ENCODE results near the gene RER1. TPM values are rescaled to one million over a fixed set of nuclear protein-coding genes. Genes with fewer than 3 reads are reported as not detected.

The RER1 gene
- total RNA-seq, 1 experiment from 2014 or later: 133 TPM

DNA sequence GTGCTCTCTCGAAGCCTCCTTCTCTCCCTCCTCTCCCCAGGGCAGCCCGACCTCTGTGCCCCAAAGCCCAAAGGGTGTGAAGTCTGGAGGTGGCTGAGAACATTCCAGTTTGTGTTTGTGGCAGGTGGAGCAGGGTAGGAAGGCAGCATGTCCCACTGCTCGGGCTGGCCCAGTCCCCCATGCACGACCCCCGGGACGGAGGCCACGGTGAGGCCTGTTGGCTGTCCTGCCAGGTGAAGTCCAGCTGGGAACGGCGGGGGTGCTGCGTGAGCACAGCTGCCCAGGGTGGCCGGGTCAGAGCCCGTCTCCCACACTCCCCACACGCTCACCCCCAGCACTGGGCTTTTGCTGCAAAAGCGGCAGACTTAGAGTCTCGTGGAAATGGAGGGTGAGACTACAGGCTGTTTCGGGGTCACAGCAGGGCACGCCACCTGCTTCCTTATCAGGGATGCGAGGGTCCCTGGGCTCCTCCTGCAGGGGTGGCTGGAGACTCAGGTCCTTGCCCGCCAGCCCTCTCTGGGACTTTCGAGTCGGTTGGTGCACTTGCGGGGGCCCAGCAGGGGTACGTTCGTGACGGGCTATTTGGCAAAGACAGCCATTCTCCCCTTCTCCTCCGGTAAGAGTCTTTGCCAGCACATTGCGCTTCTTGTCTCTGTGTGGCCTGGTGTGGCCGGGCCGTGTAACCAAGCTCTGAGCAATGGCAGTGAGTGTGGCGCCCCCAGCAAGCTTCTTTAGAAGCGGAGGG is 40.6 kb upstream of the RER1 start:
- Histone ChIP-seq H3K4me3 (ENCODE audit: insufficient read depth, low read depth, low read length) (no peak overlapping the region), H3K36me3 (replicated peaks; ENCODE audit: control insufficient read depth, insufficient read depth, low read length) (no peaks in the 10 kb centered on the region), H3K27me3 (ENCODE audit: control insufficient read depth, insufficient read depth, low read length) (no peaks in the 10 kb centered on the region)
- DNase-seq: no peak

DNA sequence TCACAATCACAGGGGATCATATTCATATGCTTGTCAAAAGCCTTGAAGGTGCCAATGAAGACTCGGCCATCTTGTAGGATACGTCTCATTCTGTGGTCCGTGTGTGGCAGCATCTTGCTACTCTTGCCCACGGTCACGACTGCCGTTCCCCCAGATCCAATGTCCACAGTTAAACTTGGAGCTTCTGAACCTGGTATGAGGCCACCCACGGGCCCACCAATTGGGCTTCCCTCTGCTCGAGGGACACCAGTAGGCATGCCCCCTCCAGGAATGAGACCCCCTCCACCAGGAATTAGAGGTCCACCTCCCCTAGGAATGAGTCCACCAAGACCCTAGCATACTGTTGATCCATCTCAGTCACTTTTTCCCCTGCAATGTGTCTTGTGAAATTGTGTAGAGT is 39.9 kb upstream of the RER1 start:
- H3K36me3 ChIP-seq (replicated peaks; ENCODE audit: control insufficient read depth, insufficient read depth, low read length): no peaks in the 10 kb centered on the region
- DNase-seq: no peak
- no peaks in the 10 kb centered on the region for H3K27me3 ChIP-seq (ENCODE audit: control insufficient read depth, insufficient read depth, low read length)
- no peak overlapping the region for H3K4me3 ChIP-seq (ENCODE audit: insufficient read depth, low read depth, low read length)

DNA sequence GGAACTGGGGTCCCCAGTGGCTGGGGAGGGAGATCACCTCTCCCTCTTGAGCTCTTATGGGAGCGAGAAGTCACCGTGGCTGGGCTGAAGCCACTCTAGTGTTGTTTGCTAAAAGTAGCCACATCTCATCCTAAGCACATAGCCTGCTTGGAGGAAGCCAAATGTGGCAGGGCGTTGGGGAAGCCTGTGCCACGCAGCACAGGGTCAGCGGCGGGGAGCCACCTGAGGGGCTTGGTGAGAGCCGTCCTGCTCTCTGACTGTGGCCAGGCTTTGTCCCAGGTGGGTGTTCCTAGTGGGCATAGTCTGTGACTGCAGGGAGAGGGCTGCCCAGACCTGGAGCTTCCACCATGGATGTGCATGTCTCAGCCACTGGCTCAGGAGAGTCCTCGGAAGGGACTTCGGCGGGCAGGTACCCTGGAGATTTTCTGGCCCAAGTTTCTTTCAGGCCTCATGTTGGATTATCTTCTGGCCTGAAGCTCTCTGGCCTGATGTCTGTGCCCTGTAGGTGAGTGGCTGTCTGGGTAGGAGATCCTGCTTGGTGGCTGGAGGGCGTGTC is 39.2 kb upstream of the RER1 start:
- Histone ChIP-seq H3K27me3 (ENCODE audit: control insufficient read depth, insufficient read depth, low read length) (no peaks in the 10 kb centered on the region), H3K36me3 (replicated peaks; ENCODE audit: control insufficient read depth, insufficient read depth, low read length) (no peaks in the 10 kb centered on the region), H3K4me3 (ENCODE audit: insufficient read depth, low read depth, low read length) (no peak overlapping the region)
- DNase-seq: no peak

DNA sequence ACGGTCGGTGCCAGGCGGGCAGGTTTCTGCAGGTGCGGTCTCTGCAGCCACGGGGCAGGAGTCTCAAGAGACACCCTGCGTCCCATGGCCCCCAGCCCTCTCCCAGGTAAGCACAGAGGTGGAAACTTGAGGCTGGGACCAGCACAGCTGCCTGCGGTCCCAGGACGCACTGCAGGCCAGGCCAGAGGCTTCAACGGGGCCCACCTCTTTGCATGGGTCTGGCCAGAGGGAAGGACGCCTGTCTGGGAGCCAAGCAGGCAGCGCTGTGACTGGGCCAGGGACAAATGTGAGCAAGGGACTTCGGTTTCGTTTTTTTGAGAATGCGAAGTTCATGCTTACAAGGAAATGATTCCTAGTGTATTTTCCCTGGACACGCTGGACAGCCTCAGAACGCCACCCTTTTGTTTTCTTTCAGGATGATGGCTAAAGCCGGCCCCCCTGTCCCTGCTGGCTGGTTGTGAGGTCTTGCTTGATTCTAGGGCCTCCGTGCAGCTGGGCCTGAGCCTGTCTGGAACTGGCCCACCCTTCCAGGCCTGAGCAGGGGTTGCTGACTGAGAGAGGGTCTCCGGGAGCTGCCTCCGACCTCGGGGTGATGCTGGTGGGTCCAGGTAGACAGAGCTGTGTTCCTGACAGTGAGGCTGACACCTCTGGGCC is 38.6 kb upstream of the RER1 start:
- Histone ChIP-seq H3K27me3 (ENCODE audit: control insufficient read depth, insufficient read depth, low read length) (no peaks in the 10 kb centered on the region), H3K36me3 (replicated peaks; ENCODE audit: control insufficient read depth, insufficient read depth, low read length) (no peaks in the 10 kb centered on the region), H3K4me3 (ENCODE audit: insufficient read depth, low read depth, low read length) (no peak overlapping the region)
- DNase-seq: no peak

DNA sequence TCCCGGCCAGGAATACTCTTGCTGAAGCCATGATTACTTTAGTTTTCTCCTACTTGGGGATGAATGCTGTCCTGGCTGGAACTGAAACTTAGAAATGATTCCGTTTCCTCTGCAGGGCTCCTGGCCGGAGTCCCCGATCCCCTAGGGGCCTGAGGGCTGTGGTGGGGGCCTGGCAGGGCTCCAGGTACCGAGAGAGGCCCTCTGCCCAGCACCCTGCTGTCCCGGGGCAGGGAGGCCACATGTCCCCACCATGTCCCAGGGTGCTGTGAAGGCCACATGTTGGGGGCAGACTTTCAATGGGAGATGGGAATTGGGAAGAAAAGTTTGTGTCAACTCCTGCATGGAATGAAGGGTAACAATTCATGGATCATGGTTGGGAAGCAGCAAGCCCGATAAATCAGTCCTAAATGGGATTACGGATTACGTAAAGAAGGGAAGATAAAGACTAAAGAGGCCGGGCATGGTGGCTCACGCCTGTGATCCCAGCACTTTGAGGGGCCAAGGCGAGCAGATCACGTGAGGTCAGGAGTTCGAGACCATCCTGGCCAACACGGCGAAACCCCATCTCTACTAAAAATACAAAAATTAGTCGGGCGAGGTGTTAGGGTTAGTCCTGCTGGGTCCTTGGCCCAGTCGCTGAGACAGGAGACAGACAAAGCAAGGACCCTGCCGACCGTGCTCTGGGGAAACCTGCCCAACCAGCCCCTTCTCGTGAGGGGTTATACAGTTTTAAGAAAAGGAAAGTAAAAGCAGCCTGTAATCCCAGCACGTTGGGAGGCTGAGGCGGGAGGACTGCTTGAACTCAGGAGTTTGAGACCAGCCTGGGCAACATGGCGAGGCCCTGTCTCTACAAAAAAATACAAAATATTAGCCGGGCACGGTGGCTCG is 37.8 kb upstream of the RER1 start:
- no peak overlapping the region for H3K4me3 ChIP-seq (ENCODE audit: insufficient read depth, low read depth, low read length)
- DNase-seq: no peak
- no peaks in the 10 kb centered on the region for H3K27me3 ChIP-seq (ENCODE audit: control insufficient read depth, insufficient read depth, low read length)
- no peaks in the 10 kb centered on the region for H3K36me3 ChIP-seq (replicated peaks; ENCODE audit: control insufficient read depth, insufficient read depth, low read length)

DNA sequence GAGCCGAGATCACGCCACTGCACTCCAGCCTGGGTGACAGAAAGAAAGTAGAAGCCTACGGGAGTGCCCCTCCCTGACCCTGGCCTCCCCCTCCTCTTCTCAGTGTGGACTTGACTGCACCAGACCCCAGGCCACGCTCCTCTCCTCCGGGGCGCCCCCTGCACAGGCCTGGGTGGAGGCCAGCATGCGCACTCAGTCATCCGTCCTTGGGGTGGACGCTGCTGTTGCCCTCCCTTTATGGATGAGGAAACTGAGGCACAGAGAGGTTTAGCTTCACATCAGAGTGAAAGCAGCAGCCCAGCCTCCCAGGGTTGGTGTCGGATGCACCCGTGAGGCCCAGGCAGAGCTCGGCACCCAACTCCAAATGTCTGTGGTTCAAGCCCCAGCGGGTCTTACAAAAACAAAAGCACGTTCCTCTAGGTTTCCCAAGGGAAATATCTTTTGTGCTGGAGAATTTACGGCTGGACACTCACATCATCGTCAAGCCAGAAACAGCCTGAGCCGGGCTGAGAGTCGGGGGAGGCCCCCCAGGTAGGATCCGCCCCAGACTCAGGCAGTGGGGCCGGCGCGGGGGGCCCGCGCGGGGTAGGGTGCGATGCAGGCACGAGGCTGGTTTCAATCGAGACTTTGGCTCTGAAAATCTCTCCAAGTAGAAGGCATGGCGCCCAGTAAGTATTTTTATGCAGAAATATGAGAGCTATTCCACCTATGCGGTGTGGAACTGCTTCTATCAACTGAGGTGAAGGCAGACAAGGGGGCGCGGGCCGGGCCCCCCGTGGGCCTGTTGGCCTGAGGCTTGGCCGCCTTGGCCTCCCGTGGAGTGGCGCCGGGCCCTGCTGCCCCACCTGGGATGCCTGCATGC is 36.9 kb upstream of the RER1 start:
- Histone ChIP-seq H3K4me3 (ENCODE audit: insufficient read depth, low read depth, low read length) (no peak overlapping the region), H3K36me3 (replicated peaks; ENCODE audit: control insufficient read depth, insufficient read depth, low read length) (no peaks in the 10 kb centered on the region), H3K27me3 (ENCODE audit: control insufficient read depth, insufficient read depth, low read length) (no peaks in the 10 kb centered on the region)
- DNase-seq: no peak

DNA sequence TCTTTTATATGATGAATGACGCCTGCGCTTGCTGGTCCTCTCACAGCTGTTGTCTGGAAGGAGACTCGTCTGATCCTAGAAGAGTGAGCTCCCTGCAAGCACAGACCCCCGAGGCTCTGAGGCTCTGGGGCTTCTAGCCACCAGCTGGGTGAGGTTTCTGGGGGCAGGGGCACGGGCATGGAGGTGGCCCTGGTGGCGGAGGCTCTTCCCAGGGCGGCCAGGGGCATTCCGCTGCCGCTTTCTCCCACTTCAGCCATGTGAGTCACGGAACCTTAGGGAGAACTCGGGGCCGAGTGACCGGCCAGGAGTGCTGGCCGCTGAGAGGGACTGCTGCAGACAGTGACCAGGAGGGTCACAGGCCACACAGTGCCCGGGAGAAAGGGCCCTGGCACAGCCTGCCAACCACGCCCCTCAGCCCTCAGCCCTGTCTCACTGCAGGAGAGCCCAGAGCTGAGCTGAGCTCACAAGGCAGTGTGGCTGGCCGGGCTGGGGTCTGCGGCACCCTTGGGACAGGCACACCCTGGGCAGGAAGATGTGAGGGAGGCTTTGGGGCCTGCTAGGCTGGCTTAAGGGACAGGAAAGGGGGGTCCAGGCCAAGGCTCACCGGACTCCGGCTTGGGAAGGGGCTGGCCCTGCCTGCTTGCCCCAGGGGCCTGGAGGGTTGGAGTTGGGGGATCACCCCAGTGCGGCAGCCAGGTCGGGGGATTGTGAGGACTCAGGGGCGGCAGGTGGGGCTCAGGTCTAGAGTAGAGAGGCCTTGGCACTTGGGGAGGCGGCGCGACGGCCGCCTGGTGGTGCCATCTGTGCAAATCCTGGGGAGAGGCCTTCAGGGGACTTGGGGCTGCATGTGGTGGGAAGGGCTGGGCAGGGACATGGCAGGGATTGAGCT is 36.0 kb upstream of the RER1 start:
- Histone ChIP-seq H3K27me3 (ENCODE audit: control insufficient read depth, insufficient read depth, low read length) (no peaks in the 10 kb centered on the region), H3K4me3 (ENCODE audit: insufficient read depth, low read depth, low read length) (no peak overlapping the region), H3K36me3 (replicated peaks; ENCODE audit: control insufficient read depth, insufficient read depth, low read length) (no peaks in the 10 kb centered on the region)
- no peak for DNase-seq

DNA sequence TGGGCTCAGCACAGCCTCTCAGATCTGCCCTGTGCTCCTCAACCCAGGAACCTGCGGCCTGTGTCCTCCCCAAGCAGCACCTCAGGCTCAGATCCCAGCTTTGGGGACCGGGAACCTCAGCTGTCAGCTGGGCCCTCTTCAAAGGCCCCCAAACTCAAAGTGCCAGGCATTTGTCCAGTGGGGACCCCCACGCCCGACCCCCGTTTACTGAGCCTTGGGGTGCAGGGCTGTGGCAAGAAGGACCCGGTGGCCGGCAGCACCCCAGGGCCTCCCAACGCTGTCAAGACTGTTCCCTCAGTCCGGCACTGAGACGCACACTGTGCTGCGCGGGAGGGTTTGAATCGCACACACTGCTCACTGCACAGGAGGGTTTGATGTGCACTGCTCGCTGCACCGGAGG is 35.2 kb upstream of the RER1 start:
- Histone ChIP-seq H3K27me3 (ENCODE audit: control insufficient read depth, insufficient read depth, low read length) (no peaks in the 10 kb centered on the region), H3K36me3 (replicated peaks; ENCODE audit: control insufficient read depth, insufficient read depth, low read length) (no peaks in the 10 kb centered on the region), H3K4me3 (ENCODE audit: insufficient read depth, low read depth, low read length) (no peak overlapping the region)
- DNase-seq: no peak

DNA sequence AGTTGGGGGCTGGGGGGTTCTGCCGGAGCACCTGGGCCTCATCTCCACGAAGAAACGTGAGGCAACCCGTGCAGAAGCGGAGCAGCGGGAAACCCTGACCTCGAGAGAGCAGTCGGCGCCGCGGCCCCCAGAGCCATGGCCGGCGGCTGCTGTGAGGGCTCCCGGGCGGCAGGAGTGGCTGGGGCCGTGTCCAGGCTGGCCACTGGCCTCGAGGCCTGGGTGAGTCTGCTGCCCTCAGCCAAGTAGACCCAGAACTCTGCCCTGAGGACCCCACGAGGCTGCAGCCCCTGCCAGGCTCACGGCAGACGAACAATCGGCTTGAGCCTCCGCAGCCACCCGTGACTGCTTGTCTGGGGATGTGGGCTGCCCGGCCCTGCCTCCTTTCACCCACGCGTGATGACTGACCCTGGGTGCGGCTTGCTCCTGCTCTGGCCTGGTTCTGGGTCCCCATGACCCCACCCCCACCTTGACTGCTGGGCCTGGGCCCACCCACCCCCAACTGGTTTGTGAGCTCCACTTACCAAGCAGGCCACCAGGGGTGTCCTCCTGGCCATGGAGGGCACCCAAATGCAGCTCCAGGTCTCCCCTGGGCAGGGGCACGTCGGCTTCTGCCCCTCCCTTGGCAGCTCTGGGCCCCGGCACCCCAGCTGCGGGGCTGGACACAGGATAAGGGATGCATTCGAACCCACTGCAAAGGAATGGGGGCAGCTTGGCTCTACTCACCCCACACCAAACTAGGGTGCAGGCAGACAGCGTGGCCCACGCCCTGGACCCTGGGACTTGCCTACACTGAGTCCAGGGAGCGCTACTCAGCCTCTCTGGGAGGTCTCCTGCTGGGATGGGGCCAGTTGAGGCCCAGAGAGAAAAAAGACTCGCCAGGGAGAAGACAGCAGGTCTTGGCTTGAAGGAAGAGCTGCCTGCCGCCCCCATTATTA is 34.5 kb upstream of the RER1 start:
- no peak for DNase-seq
- H3K4me3 ChIP-seq (ENCODE audit: insufficient read depth, low read depth, low read length): no peak overlapping the region
- H3K36me3 ChIP-seq (replicated peaks; ENCODE audit: control insufficient read depth, insufficient read depth, low read length): no peaks in the 10 kb centered on the region
- H3K27me3 ChIP-seq (ENCODE audit: control insufficient read depth, insufficient read depth, low read length): no peaks in the 10 kb centered on the region

DNA sequence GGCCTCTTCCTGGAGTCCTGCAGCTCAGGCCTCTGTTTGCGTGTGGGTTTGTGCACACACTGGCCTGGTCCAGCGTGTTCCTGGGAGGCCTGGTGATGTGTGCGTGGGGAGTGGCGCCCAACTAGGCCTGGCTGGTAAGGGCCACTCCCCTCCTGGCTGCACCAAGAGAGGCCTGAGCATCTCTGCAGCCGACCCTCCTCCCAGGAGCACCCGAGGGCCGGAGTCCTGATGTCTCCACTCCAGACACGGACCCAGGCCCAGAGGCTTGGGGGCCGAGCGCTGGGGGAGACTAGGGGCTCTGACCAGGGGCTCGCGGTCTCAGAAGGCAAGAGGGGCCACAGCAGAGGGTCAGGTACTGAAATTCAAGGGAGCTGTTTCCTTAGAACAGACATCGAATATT is 33.6 kb upstream of the RER1 start:
- Histone ChIP-seq H3K36me3 (replicated peaks; ENCODE audit: control insufficient read depth, insufficient read depth, low read length) (no peaks in the 10 kb centered on the region), H3K4me3 (ENCODE audit: insufficient read depth, low read depth, low read length) (no peak overlapping the region), H3K27me3 (ENCODE audit: control insufficient read depth, insufficient read depth, low read length) (no peaks in the 10 kb centered on the region)
- DNase-seq: no peak

DNA sequence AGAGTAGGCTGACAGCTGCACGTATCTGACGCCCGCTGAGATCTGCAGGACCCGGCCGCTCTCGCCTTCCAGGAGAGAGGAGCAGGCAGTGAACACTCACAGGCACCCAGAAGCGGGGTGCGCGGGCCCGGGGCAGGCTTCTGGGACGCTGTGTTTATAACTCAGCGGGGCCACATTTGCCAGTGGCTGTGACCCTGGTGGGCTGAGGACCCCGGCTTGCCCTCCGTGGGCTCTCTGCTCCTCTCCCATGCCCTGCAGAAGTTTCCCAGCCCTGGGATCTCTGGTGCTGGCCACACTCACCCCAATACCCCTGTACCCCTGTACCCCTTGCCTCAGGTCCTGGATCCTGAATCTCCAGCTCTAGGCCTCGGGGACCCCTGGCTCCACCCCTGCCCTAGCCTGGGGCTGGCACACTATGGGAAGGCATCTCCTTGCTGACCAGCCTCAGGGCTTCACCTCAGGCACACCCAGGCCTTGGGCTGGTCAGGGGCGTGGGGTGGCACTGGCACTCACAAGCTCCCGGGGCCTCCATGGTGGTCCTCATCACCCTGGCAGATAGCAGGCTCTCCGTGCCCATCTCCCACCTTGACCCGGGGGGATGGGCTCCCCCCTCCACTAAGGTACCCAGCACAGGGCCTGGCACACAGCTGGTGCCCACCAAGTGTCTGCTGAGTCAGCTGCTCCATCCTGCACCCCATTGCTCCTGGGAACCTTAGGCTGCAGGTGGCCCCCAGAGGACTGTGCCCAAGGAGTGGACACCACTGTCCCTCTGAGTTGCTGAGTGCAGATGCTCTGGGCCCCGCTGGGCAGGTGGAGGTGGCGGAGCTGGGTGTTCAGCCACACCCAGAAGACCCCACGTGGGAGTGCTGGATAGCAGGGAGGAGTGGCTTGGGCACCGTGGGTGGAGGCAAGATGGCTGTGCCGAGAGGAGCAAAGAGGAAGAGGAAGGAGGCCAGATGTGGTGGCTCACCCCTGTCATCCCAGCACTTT is 32.7 kb upstream of the RER1 start:
- H3K4me3 ChIP-seq (ENCODE audit: insufficient read depth, low read depth, low read length): no peak overlapping the region
- no peaks in the 10 kb centered on the region for H3K27me3 ChIP-seq (ENCODE audit: control insufficient read depth, insufficient read depth, low read length)
- H3K36me3 ChIP-seq (replicated peaks; ENCODE audit: control insufficient read depth, insufficient read depth, low read length): no peaks in the 10 kb centered on the region
- DNase-seq: no peak
